Keratinocyte (primary cell): ENCODE data around the gene PEAR1. TPM values are rescaled to one million over a fixed set of nuclear protein-coding genes. Genes with fewer than 3 reads are reported as not detected.

ENCODE experiments used
- DNase-seq: peaks from one replicate; pipeline ENCODE4 v3.0.0-alpha.2; 2011; ENCODE audit warnings: low read depth, missing footprints, low spot score
- FAIRE-seq: peaks from 2 replicates; lab custom pipeline; 2011; peaks lifted over from hg19 to GRCh38; lab: Jason Lieb, UNC
- H2AFZ ChIP-seq: 2 replicates; pipeline ENCODE4 v1.6.0; 2012; ENCODE audit warnings: low read length, control low read depth, inconsistent platforms; ENCODE audit not compliant: control insufficient read depth
- H3K27ac ChIP-seq: 2 replicates; pipeline ENCODE4 v1.5.1; 2011; ENCODE audit warnings: low read length; ENCODE audit not compliant: control insufficient read depth, insufficient read depth
- H3K27me3 ChIP-seq: 3 replicates; pipeline ENCODE4 v1.6.0; 2011; ENCODE audit warnings: low read length; ENCODE audit not compliant: control insufficient read depth, insufficient read depth; ENCODE audit errors: extremely low read depth
- H3K36me3 ChIP-seq, 2 experiments: 2 replicates in 1 of 2; 3 replicates in 1 of 2; pipeline ENCODE4 v1.5.1; 2011; ENCODE audit warnings: low read length in 2 of 2, mild to moderate bottlenecking in 1 of 2; ENCODE audit not compliant: control insufficient read depth in 2 of 2, insufficient read depth in 2 of 2; ENCODE audit errors: extremely low read depth in 1 of 2
- H3K4me1 ChIP-seq: 3 replicates; pipeline ENCODE4 v1.5.1; 2011; ENCODE audit warnings: low read length; ENCODE audit not compliant: control insufficient read depth, insufficient read depth; ENCODE audit errors: extremely low read depth
- H3K4me2 ChIP-seq: 3 replicates; pipeline ENCODE4 v1.6.0; 2011; ENCODE audit warnings: low read depth, low read length; ENCODE audit not compliant: control insufficient read depth, insufficient read depth; ENCODE audit errors: extremely low read depth
- H3K4me3 ChIP-seq, 3 experiments: fragments of 200-600 bp in 1 of 3; sonication (generic) in 1 of 3; 2 replicates in 2 of 3; 3 replicates in 1 of 3; pipeline ENCODE4 v1.5.1; 2011 to 2016; ENCODE audit warnings: low read length in 3 of 3, mild to moderate bottlenecking in 3 of 3, control low read depth in 2 of 3, inconsistent platforms in 1 of 3, low read depth in 1 of 3, mixed read lengths in 1 of 3, mixed run types in 1 of 3, moderate library complexity in 1 of 3; ENCODE audit not compliant: control insufficient read depth in 2 of 3, insufficient read depth in 2 of 3; ENCODE audit errors: extremely low read depth in 1 of 3
- H3K79me2 ChIP-seq: 2 replicates; pipeline ENCODE4 v1.6.0; 2012; ENCODE audit warnings: low read length; ENCODE audit not compliant: control insufficient read depth, insufficient read depth
- H3K9ac ChIP-seq: 3 replicates; pipeline ENCODE4 v1.6.0; 2011; ENCODE audit warnings: low read length; ENCODE audit not compliant: control insufficient read depth, insufficient read depth; ENCODE audit errors: extremely low read depth
- H3K9me1 ChIP-seq: 3 replicates; pipeline ENCODE4 v1.6.0; 2011; ENCODE audit warnings: low read length; ENCODE audit not compliant: control insufficient read depth, insufficient read depth; ENCODE audit errors: extremely low read depth
- H3K9me3 ChIP-seq: 2 replicates; pipeline ENCODE4 v1.5.1; 2012; ENCODE audit warnings: low read depth, low read length; ENCODE audit not compliant: control insufficient read depth
- H4K20me1 ChIP-seq: 3 replicates; pipeline ENCODE4 v1.6.0; 2011; ENCODE audit warnings: low read length; ENCODE audit not compliant: control insufficient read depth, insufficient read depth; ENCODE audit errors: extremely low read depth
- CTCF ChIP-seq, 3 experiments: IDR thresholded peaks in 1 of 3; conservative IDR thresholded peaks in 1 of 3; optimal IDR thresholded peaks in 1 of 3; 2 replicates in 2 of 3; 3 replicates in 1 of 3; pipeline versions ENCODE3 to v1.5.1; 2011; ENCODE audit warnings: low read length in 3 of 3, mild to moderate bottlenecking in 3 of 3, moderate library complexity in 2 of 3, control low read depth in 1 of 3, inconsistent platforms in 1 of 3; ENCODE audit not compliant: insufficient read depth in 2 of 3; ENCODE audit errors: extremely low read depth in 1 of 3
- EZH2 ChIP-seq: IDR thresholded peaks from one replicate; pipeline ENCODE4 v1.6.1; 2012; ENCODE audit warnings: inconsistent platforms, mild to moderate bottlenecking, low read length, moderate library complexity
- dilution Hi-C: fragments of 300-500 bp; cut with MboI; formaldehyde crosslinking; loops from one replicate; pipeline ENCODE4 v1.7.0; 2020; ENCODE audit warnings: low sequenced_read_pairs; ENCODE audit not compliant: extremely low pct_ligation_motif_present
- polyA plus RNA-seq, 5 experiments: library from polyadenylated mRNA; depleted of rRNA in 3 of 5; stranded (reverse) in 3 of 5; stranded (forward) in 1 of 5; unstranded in 1 of 5; fragments of >200 nt; gene quantifications; 1 replicate in 1 of 5; 2 replicates in 3 of 5; 3 replicates in 1 of 5; pipeline versions ENCODE4 v1.2.1 to v1.2.3, GENCODE V29; 2011 to 2012; ENCODE audit warnings: missing spikeins in 2 of 5, low read depth in 1 of 5, low replicate concordance in 1 of 5

PEAR1 gene
- polyA plus RNA-seq, 1 donor (not counting 4 experiments of a cell fraction or from before 2014, with no cell fraction given): 4.2 TPM

- Histone ChIP-seq H3K9me3 (no peaks in the 10 kb centered on the region), H3K4me3 (no peak overlapping the region), H3K4me2 (no peak overlapping the region), H4K20me1 (no peaks in the 10 kb centered on the region), H3K36me3 (no peaks in the 10 kb centered on the region), H3K9ac (no peak overlapping the region), H2AFZ (no peak overlapping the region), H3K9me1 (no peaks in the 10 kb centered on the region), H3K4me1 (peaks cover 24% of the 10 kb centered on the region), H3K27me3 (no peaks in the 10 kb centered on the region), H3K27ac (no peak overlapping the region), H3K79me2 (no peaks in the 10 kb centered on the region)
- no peak for DNase-seq
- TF ChIP-seq CTCF (optimal IDR thresholded peaks at IDR 0.05 in 1 of 3, IDR thresholded peaks at IDR 0.05 in 1 of 3, conservative IDR thresholded peaks at IDR 0.05 in 1 of 3; ENCODE audit: extremely low read depth in 1 of 3, insufficient read depth in 2 of 3, low read length in 3 of 3) (no peak), EZH2 (no peak)
- no peak for FAIRE-seq
- dilution Hi-C loops: no loop called here
Measured at GRCh38 chr1:156901590-156901900, 8.0 kb downstream of the PEAR1 start.

- H3K27me3 ChIP-seq: no peaks in the 10 kb centered on the region
- no peak overlapping the region for H3K27ac ChIP-seq
- FAIRE-seq: no peak
- no peaks in the 10 kb centered on the region for H3K9me1 ChIP-seq
- TF ChIP-seq CTCF (optimal IDR thresholded peaks at IDR 0.05 in 1 of 3, IDR thresholded peaks at IDR 0.05 in 1 of 3, conservative IDR thresholded peaks at IDR 0.05 in 1 of 3; ENCODE audit: extremely low read depth in 1 of 3, insufficient read depth in 2 of 3, low read length in 3 of 3): no peak
- no peak for TF ChIP-seq EZH2
- H3K4me1 ChIP-seq: peaks cover 23% of the 10 kb centered on the region
- H3K79me2 ChIP-seq: no peaks in the 10 kb centered on the region
- dilution Hi-C loops: no loop called here
- no peak overlapping the region for H3K9ac ChIP-seq
- H3K4me3 ChIP-seq: no peak overlapping the region
- no peaks in the 10 kb centered on the region for H3K9me3 ChIP-seq
- DNase-seq: no peak
- no peak overlapping the region for H2AFZ ChIP-seq
- no peak overlapping the region for H3K4me2 ChIP-seq
- H4K20me1 ChIP-seq: no peaks in the 10 kb centered on the region
- no peaks in the 10 kb centered on the region for H3K36me3 ChIP-seq
Measured at GRCh38 chr1:156901966-156902915, 8.7 kb downstream of the PEAR1 start.
